K562 (cell line): ENCODE data around the gene AMMECR1L. TPM values are rescaled to one million over a fixed set of nuclear protein-coding genes. Genes with fewer than 3 reads are reported as not detected.
A peak's percentile ranks its signal among the peaks of the same experiment; 100 is the strongest.
"Not testable (repeated sequence)": the region's sequence is repeated elsewhere in the genome, so short reads cannot be mapped to it uniquely, and the experiment has no call there.

ENCODE experiments used
- ATF1 ChIP-seq, 2 experiments: fragments of 450-650 bp in 1 of 2; IDR thresholded peaks; 2 replicates each; pipeline ENCODE4 v1.6.1; 2016; ENCODE audit warnings: missing compliant biosample characterization in 1 of 2, missing genetic modification characterization in 1 of 2
- CBFA2T2 ChIP-seq: fragments of 450-650 bp; conservative IDR thresholded peaks from 2 replicates; pipeline ENCODE4 v1.6.1; 2017; ENCODE audit warnings: mild to moderate bottlenecking
- CREB3L1 ChIP-seq: fragments of 450-650 bp; IDR thresholded peaks from 2 replicates; pipeline ENCODE4 v1.6.1; 2014; ENCODE audit warnings: low read depth, mild to moderate bottlenecking, moderate library complexity, borderline replicate concordance
- ERF ChIP-seq: fragments of 450-650 bp; formaldehyde crosslinking; IDR thresholded peaks from 2 replicates; pipeline ENCODE4 v1.4.0; 2020; ENCODE audit warnings: mild to moderate bottlenecking, mixed read lengths
- GABPA ChIP-seq: fragments of 200-800 bp; sonication (Bioruptor generic); conservative IDR thresholded peaks from 2 replicates; pipeline ENCODE4 v1.6.1; 2016; ENCODE audit warnings: low read depth, missing genetic modification characterization, missing compliant biosample characterization
- GMEB1 ChIP-seq: fragments of 250-450 bp; sonication (Bioruptor Pico); IDR thresholded peaks from 2 replicates; pipeline ENCODE4 v1.4.0; 2020; ENCODE audit warnings: mild to moderate bottlenecking
- HCFC1 ChIP-seq: IDR thresholded peaks from 2 replicates; pipeline ENCODE4 v1.6.1; 2012; ENCODE audit warnings: low read depth, low read length, improper control_type of control experiment
- MAZ ChIP-seq, 2 experiments: fragments of 450-650 bp in 1 of 2; sonication (generic) in 1 of 2; formaldehyde crosslinking; IDR thresholded peaks in 1 of 2; conservative IDR thresholded peaks in 1 of 2; 2 replicates each; pipeline versions ENCODE4 v1.4.0 to v1.5.0; 2020; ENCODE audit warnings: mild to moderate bottlenecking in 1 of 2, missing genetic modification reagents in 1 of 2
- NFIC ChIP-seq: fragments of 450-650 bp; IDR thresholded peaks from 2 replicates; pipeline ENCODE4 v1.6.1; 2017; ENCODE audit warnings: mild to moderate bottlenecking, inconsistent platforms
- NONO ChIP-seq, 2 experiments: fragments of 200-400 bp in 1 of 2; fragments of 450-650 bp in 1 of 2; formaldehyde crosslinking in 1 of 2; IDR thresholded peaks; 2 replicates each; pipeline ENCODE4 v1.6.1; 2017; ENCODE audit warnings: low read depth in 2 of 2, mild to moderate bottlenecking in 2 of 2, moderate library complexity in 2 of 2, low read length in 1 of 2
- POLR2G ChIP-seq: fragments of 200-400 bp; formaldehyde crosslinking; IDR thresholded peaks from 2 replicates; pipeline ENCODE4 v1.6.1; 2017; ENCODE audit warnings: low read depth, mild to moderate bottlenecking, antibody characterized with exemption, low read length, moderate library complexity
- RAD51 ChIP-seq: fragments of 450-650 bp; IDR thresholded peaks from 2 replicates; pipeline ENCODE4 v1.7.1; 2016; ENCODE audit warnings: low read depth, mild to moderate bottlenecking, borderline replicate concordance
- SP2 ChIP-seq: IDR thresholded peaks from 2 replicates; pipeline ENCODE4 v1.6.1; 2011; ENCODE audit warnings: mild to moderate bottlenecking, low read depth, low read length, moderate library complexity; ENCODE audit not compliant: poor library complexity, severe bottlenecking; ENCODE audit errors: extremely low read depth
- TOE1 ChIP-seq, 2 experiments: fragments of 450-650 bp in 1 of 2; sonication (generic) in 1 of 2; formaldehyde crosslinking in 1 of 2; IDR thresholded peaks; 2 replicates each; pipeline versions ENCODE4 v1.7.1 to v1.8.0; 2016 to 2022; ENCODE audit warnings: borderline replicate concordance in 2 of 2, mild to moderate bottlenecking in 2 of 2, antibody characterized with exemption in 1 of 2, inconsistent platforms in 1 of 2, low read depth in 1 of 2, missing genetic modification reagents in 1 of 2, moderate library complexity in 1 of 2
- USF2 ChIP-seq: sonication (generic); formaldehyde crosslinking; IDR thresholded peaks from 2 replicates; pipeline ENCODE4 v1.5.0; 2020; ENCODE audit warnings: missing genetic modification reagents
- ZFX ChIP-seq: sonication (generic); formaldehyde crosslinking; IDR thresholded peaks from 2 replicates; pipeline ENCODE4 v1.8.0; 2022; ENCODE audit warnings: mild to moderate bottlenecking, missing genetic modification reagents, moderate library complexity
- ZNF639 ChIP-seq, 2 experiments: fragments of 200-800 bp in 1 of 2; sonication (Bioruptor generic) in 1 of 2; sonication (generic) in 1 of 2; formaldehyde crosslinking in 1 of 2; IDR thresholded peaks in 1 of 2; conservative IDR thresholded peaks in 1 of 2; 2 replicates each; pipeline versions ENCODE4 v1.5.0 to v1.6.1; 2016 to 2020; ENCODE audit warnings: missing compliant biosample characterization in 1 of 2, missing genetic modification characterization in 1 of 2, missing genetic modification reagents in 1 of 2
- polyA plus RNA-seq, 8 experiments: library from polyadenylated mRNA; depleted of rRNA in 4 of 8; stranded (reverse) in 5 of 8; unstranded in 3 of 8; fragments of >200 nt; fragmentation: Nextera tagmentation in 2 of 8; fragmentation: Illumina TruSeq in 1 of 8; extraction: Ambion mirVana in 2 of 8; extraction: Trizol in 1 of 8; gene quantifications; 2 replicates each; pipeline versions ENCODE4 v1.2.1 to v1.2.3, GENCODE V29; 2011 to 2014; ENCODE audit warnings: inconsistent platforms in 1 of 8, missing spikeins in 1 of 8
- total RNA-seq, 7 experiments: library from RNA; depleted of rRNA in 6 of 7; stranded (reverse); fragments of >200 nt in 6 of 7; fragmentation: Illumina TruSeq in 2 of 7; extraction: Trizol in 2 of 7; gene quantifications; 2 replicates each; pipeline versions ENCODE4 v1.2.1 to v1.2.3, GENCODE V29; 2011 to 2021; ENCODE audit warnings: low replicate concordance in 1 of 7

The AMMECR1L gene
- total and polyA plus RNA-seq, 9 of the 15 experiments (the other 6 are each of a cell fraction or from before 2014, with no cell fraction given): 3.7 to 15.3 (median 9.1) TPM

- TF ChIP-seq RAD51 (peak; percentile 87), CBFA2T2 (peak; percentile 20; the same call in 1 of the 2 replicates), CREB3L1 (0 out of 2 replicates have a peak, but pooled peaks have one; percentile 59), SP2 (peak; percentile 26), TOE1 (IDR thresholded peaks at IDR 0.05; ENCODE audit: borderline replicate concordance) (peak; percentile 62; the same call in 1 of the 2 replicates), ERF (CRISPR knock-in tag) (0 out of 2 replicates have a peak, but pooled peaks have one; percentile 57), POLR2G (peak; percentile 68), HCFC1 (peak; percentile 81), ZNF639 (CRISPR knock-in tag; conservative IDR thresholded peaks at IDR 0.05 in 1 of 2, IDR thresholded peaks at IDR 0.05 in 1 of 2) (peak in 1 of 2 experiments; percentile 56; a peak in 1 of 4 replicates), MAZ (CRISPR knock-in tag; conservative IDR thresholded peaks at IDR 0.05 in 1 of 2, IDR thresholded peaks at IDR 0.05 in 1 of 2) (peak; percentile 57 to 58; a peak in 1 of 4 replicates), NFIC (peak; percentile 69), ZFX (CRISPR knock-in tag) (peak; percentile 82), GABPA (tag) (peak; percentile 48), NONO (IDR thresholded peaks at IDR 0.05; ENCODE audit: low read depth in 2 of 2, low read length in 1 of 2) (peak in 1 of 2 experiments; percentile 60; a peak in 1 of 4 replicates), USF2 (CRISPR knock-in tag) (peak; percentile 78), ATF1 (tag; IDR thresholded peaks at IDR 0.05) (peak; percentile 67), GMEB1 (CRISPR knock-in tag) (peak; percentile 27; the same call in 1 of the 2 replicates)
- TF ChIP-seq TOE1 (CRISPR knock-in tag; IDR thresholded peaks at IDR 0.05; ENCODE audit: borderline replicate concordance, low read depth); ATF1 (CRISPR knock-in tag; IDR thresholded peaks at IDR 0.05): not testable (repeated sequence)
Measured at GRCh38 chr2:127885780-127886592, at the start of gene AMMECR1L (continued).
